Measurements from ENCODE around the gene SPINT2. TPM values are rescaled to one million over a fixed set of nuclear protein-coding genes. Genes with fewer than 3 reads are reported as not detected.
"Not testable (repeated sequence)": the region's sequence is repeated elsewhere in the genome, so short reads cannot be mapped to it uniquely, and the experiment has no call there.

The SPINT2 gene
- total RNA-seq, 1 donor from 2014 or later, result 277 TPM

GRCh38 chr19:38227287-38228004, 36.9 kb upstream of the SPINT2 start:
- Mint-ChIP-seq H3K4me3 (peak overlapping the region; percentile 25), H3K36me3 (no peaks in the 10 kb centered on the region), H3K4me1 (peaks cover 12% of the 10 kb centered on the region), H3K27me3 (ENCODE audit: low read depth) (peaks cover 54% of the 10 kb centered on the region), H3K27ac (no peak overlapping the region), H3K9me3 (no peaks in the 10 kb centered on the region)
- no peak for TF ChIP-seq CTCF (IDR thresholded peaks at IDR 0.05; ENCODE audit: unreplicated experiment)
- no peak for DNase-seq (ENCODE audit: low spot score in 2 of 2, unreplicated experiment in 2 of 2)

- Mint-ChIP-seq H3K36me3 (no peaks in the 10 kb centered on the region), H3K9me3 (no peaks in the 10 kb centered on the region), H3K4me3 (peak overlapping the region; percentile 25), H3K4me1 (peaks cover 12% of the 10 kb centered on the region), H3K27me3 (ENCODE audit: low read depth) (peaks cover 58% of the 10 kb centered on the region), H3K27ac (no peak overlapping the region)
- DNase-seq (ENCODE audit: low spot score in 2 of 2, unreplicated experiment in 2 of 2), result no peak
- no peak for TF ChIP-seq CTCF (IDR thresholded peaks at IDR 0.05; ENCODE audit: unreplicated experiment)
These were observed 36.4 kb upstream of the SPINT2 start for GRCh38 chr19:38228005-38228377.

GRCh38 chr19:38228491-38229439, 35.6 kb upstream of the SPINT2 start:
- Mint-ChIP-seq H3K4me3 (peak overlapping the region; percentile 65), H3K4me1 (peaks cover 8% of the 10 kb centered on the region), H3K27ac (no peak overlapping the region), H3K36me3 (no peaks in the 10 kb centered on the region), H3K9me3 (no peaks in the 10 kb centered on the region), H3K27me3 (ENCODE audit: low read depth) (peaks cover 59% of the 10 kb centered on the region)
- no peak for TF ChIP-seq CTCF (IDR thresholded peaks at IDR 0.05; ENCODE audit: unreplicated experiment)
- DNase-seq (ENCODE audit: low spot score in 2 of 2, unreplicated experiment in 2 of 2), result no peak

GRCh38 chr19:38229585-38230073, 34.7 kb upstream of the SPINT2 start:
- peaks cover 57% of the 10 kb centered on the region for H3K27me3 Mint-ChIP-seq (ENCODE audit: low read depth)
- no peak overlapping the region for H3K27ac Mint-ChIP-seq
- no peaks in the 10 kb centered on the region for H3K36me3 Mint-ChIP-seq
- H3K9me3 Mint-ChIP-seq, result no peaks in the 10 kb centered on the region
- no peak for TF ChIP-seq CTCF (IDR thresholded peaks at IDR 0.05; ENCODE audit: unreplicated experiment)
- peak overlapping the region; percentile 46 for H3K4me3 Mint-ChIP-seq
- DNase-seq (ENCODE audit: low spot score in 2 of 2, unreplicated experiment in 2 of 2), result peak; percentile 61 to 73
- peaks cover 4% of the 10 kb centered on the region for H3K4me1 Mint-ChIP-seq

GRCh38 chr19:38230506-38231133, 33.8 kb upstream of the SPINT2 start:
- not testable (repeated sequence) for H3K27ac Mint-ChIP-seq; H3K4me1 Mint-ChIP-seq; DNase-seq (ENCODE audit: low spot score in 2 of 2, unreplicated experiment in 2 of 2); H3K4me3 Mint-ChIP-seq; H3K9me3 Mint-ChIP-seq; H3K36me3 Mint-ChIP-seq
- peaks cover 54% of the 10 kb centered on the region for H3K27me3 Mint-ChIP-seq (ENCODE audit: low read depth)

Data from mesothelial cell of epicardium (in vitro differentiated cells).